HCT116 (cell line): ENCODE results near the gene FAM193B. TPM values are rescaled to one million over a fixed set of nuclear protein-coding genes. Genes with fewer than 3 reads are reported as not detected.

Source experiments
- ATAC-seq: fragments of 200-7000 bp; cut with Tn5 transposase; 2 replicates; pipeline ENCODE4 v1.9.1; 2020; ENCODE audit warnings: mild to moderate bottlenecking, moderate library complexity
- BruUV-seq: library from RNA; stranded (reverse); fragments of 400-500 nt; replicated peaks from 2 replicates; lab custom pipeline; 2021; lab: Mats Ljungman, UMichigan
- CTCF ChIA-PET: fragments of 300-600 bp; sonication (Branson Sonifier 250); formaldehyde crosslinking; loops from one replicate; lab custom pipeline; 2021; ENCODE audit warnings: antibody characterized with exemption; lab: Charles Lee
- POLR2A ChIA-PET: fragments of 300-600, 350-600 bp; sonication (Branson Sonifier 250); formaldehyde crosslinking; loops from one replicate; lab custom pipeline; 2021; ENCODE audit warnings: antibody characterized with exemption; lab: Charles Lee
- RAD21 ChIA-PET, 2 experiments: fragments of 300-600 bp; sonication (Branson Sonifier 250); formaldehyde crosslinking; loops; one replicate each; lab custom pipeline; 2023; ENCODE audit warnings: low total read pairs in 2 of 2; ENCODE audit not compliant: uncharacterized antibody in 2 of 2, unreplicated experiment in 2 of 2, low non-redundant PET in 1 of 2; lab: Charles Lee
- DNase-seq: peaks from one replicate; pipeline ENCODE4 v3.0.0-alpha.2; 2010; ENCODE audit warnings: low read depth, low spot score
- H2AFZ ChIP-seq: fragments of 200-600 bp; shearing (Covaris generic), sonication (generic); 2 replicates; pipeline ENCODE4 v1.6.1; 2017; ENCODE audit warnings: low read depth, mixed run types, mixed read lengths, antibody characterized with exemption, low read length; ENCODE audit not compliant: poor library complexity, severe bottlenecking
- H3K27ac ChIP-seq: 2 replicates; pipeline ENCODE4 v1.5.1; 2012; ENCODE audit warnings: low read depth, low read length
- H3K27me3 ChIP-seq: fragments of 200-600 bp; sonication (generic); 2 replicates; pipeline ENCODE4 v1.6.1; 2016; ENCODE audit warnings: mixed run types, low read length, mixed read lengths; ENCODE audit not compliant: insufficient read depth
- H3K36me3 ChIP-seq, 2 experiments: fragments of 200-500 bp in 1 of 2; fragments of 200-600 bp in 1 of 2; sonication (Bioruptor generic) in 1 of 2; sonication (generic) in 1 of 2; 2 replicates each; pipeline versions ENCODE4 v1.5.1 to v1.6.1; 2014 to 2016; ENCODE audit warnings: low read length in 2 of 2, inconsistent platforms in 1 of 2, mixed read lengths in 1 of 2, mixed run types in 1 of 2; ENCODE audit not compliant: insufficient read depth in 2 of 2, control insufficient read depth in 1 of 2
- H3K4me1 ChIP-seq, 2 experiments: fragments of 200-600 bp in 1 of 2; sonication (generic) in 1 of 2; 2 replicates each; pipeline versions ENCODE4 v1.5.1 to v1.6.1; 2012 to 2017; ENCODE audit warnings: low read length in 2 of 2, inconsistent platforms in 1 of 2, mild to moderate bottlenecking in 1 of 2, mixed read lengths in 1 of 2, mixed run types in 1 of 2, moderate library complexity in 1 of 2; ENCODE audit not compliant: insufficient read depth in 2 of 2, control insufficient read depth in 1 of 2
- H3K4me2 ChIP-seq: fragments of 200-600 bp; sonication (generic); 2 replicates; pipeline ENCODE4 v1.6.1; 2017; ENCODE audit warnings: mixed run types, low read length, mixed read lengths
- H3K4me3 ChIP-seq, 2 experiments: fragments of 200-600 bp in 1 of 2; sonication (generic) in 1 of 2; replicated peaks in 1 of 2; 2 replicates each; pipeline ENCODE4 v1.5.1; 2011 to 2016; ENCODE audit warnings: low read length in 2 of 2, control low read depth in 1 of 2, low read depth in 1 of 2, mild to moderate bottlenecking in 1 of 2, mixed read lengths in 1 of 2, mixed run types in 1 of 2
- H3K79me2 ChIP-seq: fragments of 200-600 bp; sonication (generic); 2 replicates; pipeline ENCODE4 v1.6.1; 2017; ENCODE audit warnings: mild to moderate bottlenecking, mixed run types, low read length, moderate library complexity, mixed read lengths; ENCODE audit not compliant: insufficient read depth
- H3K9ac ChIP-seq: fragments of 200-600 bp; sonication (generic); 2 replicates; pipeline ENCODE4 v1.6.1; 2016; ENCODE audit warnings: low read length, mixed read lengths
- H3K9me2 ChIP-seq: fragments of 200-600 bp; sonication (generic), shearing (Covaris generic); 2 replicates; pipeline ENCODE4 v1.6.1; 2017; ENCODE audit warnings: mixed run types, mild to moderate bottlenecking, moderate library complexity; ENCODE audit not compliant: insufficient read depth
- H3K9me3 ChIP-seq, 2 experiments: fragments of 200-500 bp in 1 of 2; fragments of 200-600 bp in 1 of 2; sonication (Bioruptor generic) in 1 of 2; sonication (generic) in 1 of 2; 2 replicates each; pipeline ENCODE4 v1.6.1; 2014 to 2017; ENCODE audit warnings: low read length in 2 of 2, mixed read lengths in 2 of 2, inconsistent platforms in 1 of 2, low read depth in 1 of 2, mild to moderate bottlenecking in 1 of 2, mixed run types in 1 of 2, moderate library complexity in 1 of 2; ENCODE audit not compliant: control insufficient read depth in 1 of 2, insufficient read depth in 1 of 2
- H4K20me1 ChIP-seq: fragments of 200-600 bp; sonication (generic), shearing (Covaris generic); 2 replicates; pipeline ENCODE4 v1.6.1; 2017; ENCODE audit warnings: mixed run types, mild to moderate bottlenecking, moderate library complexity; ENCODE audit not compliant: insufficient read depth
- EZH2 ChIP-seq: fragments of 200-600 bp; sonication (generic); IDR thresholded peaks from 2 replicates; pipeline ENCODE4 v1.6.1; 2017; ENCODE audit warnings: antibody characterized with exemption, mixed run types
- POLR2A ChIP-seq: IDR thresholded peaks from 2 replicates; pipeline ENCODE4 v1.7.0; 2011; ENCODE audit warnings: borderline replicate concordance; ENCODE audit not compliant: insufficient read depth, insufficient read length; ENCODE audit errors: extremely low read depth
- POLR2AphosphoS5 ChIP-seq: IDR thresholded peaks from 2 replicates; pipeline ENCODE4 v1.6.1; 2011; ENCODE audit warnings: mild to moderate bottlenecking, low read depth, low read length, moderate library complexity
- SP1 ChIP-seq: IDR thresholded peaks from 2 replicates; pipeline ENCODE4 v1.6.1; 2012; ENCODE audit warnings: low read depth
- SRF ChIP-seq: IDR thresholded peaks from 2 replicates; pipeline ENCODE4 v1.6.1; 2012; ENCODE audit warnings: low read depth
- TCF7L2 ChIP-seq: IDR thresholded peaks from 2 replicates; pipeline ENCODE4 v1.7.0; 2011; ENCODE audit warnings: borderline replicate concordance, inconsistent platforms; ENCODE audit not compliant: insufficient read depth, insufficient read length; ENCODE audit errors: extremely low read depth
- ZFX ChIP-seq: fragments of 450-650 bp; IDR thresholded peaks from 2 replicates; pipeline ENCODE4 v1.6.1; 2017
- ZNF274 ChIP-seq: fragments of 200-500 bp; sonication (Bioruptor generic); IDR thresholded peaks from 2 replicates; pipeline ENCODE4 v1.6.1; 2014; ENCODE audit warnings: mild to moderate bottlenecking, low read depth, low read length, inconsistent platforms
- intact Hi-C: fragments of 100-400 bp; cut with micrococcal nuclease; formaldehyde crosslinking; loops from 2 replicates; pipeline ENCODE4 v1.10.0; 2022
- total RNA-seq: library from RNA; stranded (reverse); gene quantifications from one replicate; pipeline ENCODE4 v1.2.1, GENCODE V29; 2021; ENCODE audit not compliant: unreplicated experiment
- TF ChIP-seq, protein P1 (sequence below): IDR thresholded peaks from 2 replicates; pipeline ENCODE4 v1.6.1; 2012
- TF ChIP-seq, protein P2 (sequence below), 3 experiments: fragments of 200-600 bp in 1 of 3; sonication (generic) in 1 of 3; IDR thresholded peaks in 2 of 3; conservative IDR thresholded peaks in 1 of 3; 2 replicates each; pipeline ENCODE4 v1.5.1; 2012 to 2017; ENCODE audit warnings: low read depth in 2 of 3, low read length in 2 of 3, antibody characterized with exemption in 1 of 3, borderline replicate concordance in 1 of 3, control low read depth in 1 of 3, mild to moderate bottlenecking in 1 of 3, mixed read lengths in 1 of 3, mixed run types in 1 of 3, moderate library complexity in 1 of 3; ENCODE audit not compliant: insufficient read depth in 1 of 3

The FAM193B gene
- total RNA-seq, 1 experiment from 2014 or later = 54.0 TPM

DNA sequence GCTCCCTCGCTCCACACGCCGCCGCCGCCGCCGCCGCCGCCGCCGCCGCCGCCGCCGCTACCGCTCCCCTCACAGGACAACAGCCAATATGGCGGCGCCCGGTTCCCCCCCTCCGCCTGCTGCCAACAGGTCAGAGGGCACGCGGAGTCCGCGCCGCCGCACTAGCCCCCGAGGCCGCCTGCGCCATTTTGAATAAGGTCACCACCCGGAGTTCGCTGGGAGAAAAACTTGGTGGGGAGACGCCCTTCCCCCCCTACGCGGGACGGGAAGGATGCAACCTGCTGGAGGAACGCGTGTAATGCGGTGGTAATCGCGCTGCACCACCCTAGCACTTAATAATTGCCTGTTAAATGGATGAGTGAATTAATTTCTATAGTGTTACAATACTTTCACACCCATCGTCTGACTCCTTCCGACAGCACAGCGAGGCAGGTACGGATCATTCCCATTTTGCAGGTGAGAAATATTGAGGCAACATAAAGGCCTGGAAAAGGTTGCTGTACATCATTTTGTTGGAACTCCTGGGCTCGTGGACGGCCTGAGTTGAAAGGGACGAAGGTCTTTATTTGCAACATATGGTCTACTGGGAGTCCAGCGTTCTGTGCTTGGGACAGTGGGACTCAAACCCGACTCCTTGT is at the start of gene FAM193B (continued):
- TF ChIP-seq TCF7L2 = no peak
- TF ChIP-seq, protein P1, sequence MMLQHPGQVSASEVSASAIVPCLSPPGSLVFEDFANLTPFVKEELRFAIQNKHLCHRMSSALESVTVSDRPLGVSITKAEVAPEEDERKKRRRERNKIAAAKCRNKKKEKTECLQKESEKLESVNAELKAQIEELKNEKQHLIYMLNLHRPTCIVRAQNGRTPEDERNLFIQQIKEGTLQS = no peak
- TF ChIP-seq ZNF274 = no peak
- TF ChIP-seq SRF = no peak
- no peak for TF ChIP-seq SP1

DNA sequence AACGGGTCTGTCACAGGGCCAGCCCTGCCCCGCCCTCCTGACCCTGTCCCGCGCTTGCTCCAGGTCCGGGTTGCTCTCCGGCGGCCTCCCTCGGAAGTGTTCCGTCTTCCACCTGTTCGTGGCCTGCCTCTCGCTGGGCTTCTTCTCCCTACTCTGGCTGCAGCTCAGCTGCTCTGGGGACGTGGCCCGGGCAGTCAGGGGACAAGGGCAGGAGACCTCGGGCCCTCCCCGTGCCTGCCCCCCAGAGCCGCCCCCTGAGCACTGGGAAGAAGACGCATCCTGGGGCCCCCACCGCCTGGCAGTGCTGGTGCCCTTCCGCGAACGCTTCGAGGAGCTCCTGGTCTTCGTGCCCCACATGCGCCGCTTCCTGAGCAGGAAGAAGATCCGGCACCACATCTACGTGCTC is 49.8 kb upstream of the FAM193B start:
- POLR2A ChIA-PET = interaction anchor here (1.6 kb wide), 1 partner anchor 12 kb away, joined by 6 read pairs; the partner anchor contains the start of gene TMED9
- peak overlapping the region; percentile 66 to 75 for H3K4me3 ChIP-seq
- no peaks in the 10 kb centered on the region for H4K20me1 ChIP-seq
- H3K79me2 ChIP-seq = peaks cover 27% of the 10 kb centered on the region
- H3K4me1 ChIP-seq = peaks cover 21 to 38% of the 10 kb centered on the region in 2 experiments
- no peaks in the 10 kb centered on the region for H3K27me3 ChIP-seq
- peak overlapping the region; percentile 83 for H3K4me2 ChIP-seq
- BruUV-seq = no TSS peak
- H3K9ac ChIP-seq = peak overlapping the region; percentile 76
- no peaks in the 10 kb centered on the region for H3K9me3 ChIP-seq
- no peak overlapping the region for H2AFZ ChIP-seq
- intact Hi-C loops = loop anchor here (5.0 kb wide), 2 partner anchors 107 to 548 kb away; partner anchors contain the start of genes NHP2 and PDLIM7
- H3K27ac ChIP-seq = peak overlapping the region; percentile 55
- CTCF ChIA-PET = no interaction called here
- DNase-seq (peak; percentile 54), ATAC-seq (peak; percentile 65)
- no peaks in the 10 kb centered on the region; a peak in 1 of 4 replicates for H3K36me3 ChIP-seq
- TF ChIP-seq, protein P2, sequence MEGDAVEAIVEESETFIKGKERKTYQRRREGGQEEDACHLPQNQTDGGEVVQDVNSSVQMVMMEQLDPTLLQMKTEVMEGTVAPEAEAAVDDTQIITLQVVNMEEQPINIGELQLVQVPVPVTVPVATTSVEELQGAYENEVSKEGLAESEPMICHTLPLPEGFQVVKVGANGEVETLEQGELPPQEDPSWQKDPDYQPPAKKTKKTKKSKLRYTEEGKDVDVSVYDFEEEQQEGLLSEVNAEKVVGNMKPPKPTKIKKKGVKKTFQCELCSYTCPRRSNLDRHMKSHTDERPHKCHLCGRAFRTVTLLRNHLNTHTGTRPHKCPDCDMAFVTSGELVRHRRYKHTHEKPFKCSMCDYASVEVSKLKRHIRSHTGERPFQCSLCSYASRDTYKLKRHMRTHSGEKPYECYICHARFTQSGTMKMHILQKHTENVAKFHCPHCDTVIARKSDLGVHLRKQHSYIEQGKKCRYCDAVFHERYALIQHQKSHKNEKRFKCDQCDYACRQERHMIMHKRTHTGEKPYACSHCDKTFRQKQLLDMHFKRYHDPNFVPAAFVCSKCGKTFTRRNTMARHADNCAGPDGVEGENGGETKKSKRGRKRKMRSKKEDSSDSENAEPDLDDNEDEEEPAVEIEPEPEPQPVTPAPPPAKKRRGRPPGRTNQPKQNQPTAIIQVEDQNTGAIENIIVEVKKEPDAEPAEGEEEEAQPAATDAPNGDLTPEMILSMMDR (IDR thresholded peaks at IDR 0.05 in 2 of 3, conservative IDR thresholded peaks at IDR 0.05 in 1 of 3; ENCODE audit: borderline replicate concordance in 1 of 3, insufficient read depth in 1 of 3, low read depth in 2 of 3, low read length in 2 of 3) = no peak
- TF ChIP-seq POLR2AphosphoS5 (peak; percentile 79), ZFX (peak; percentile 82; the same call in 1 of the 2 replicates), EZH2 (no peak), POLR2A (peak; percentile 40)
- RAD21 ChIA-PET = no interaction called here
- no peaks in the 10 kb centered on the region for H3K9me2 ChIP-seq
